CD4-positive, alpha-beta T cell (primary cell): ENCODE results near the gene XPC. TPM values are rescaled to one million over a fixed set of nuclear protein-coding genes. Genes with fewer than 3 reads are reported as not detected.

Experiments used
- ATAC-seq: fragments of 200-7000 bp; cut with Tn5 transposase; one replicate; pipeline ENCODE4 v1.10.0; 2022; ENCODE audit warnings: mild to moderate bottlenecking; ENCODE audit not compliant: poor library complexity
- CTCF ChIA-PET: fragments of 350-600 bp; sonication (Branson Sonifier 250); formaldehyde crosslinking; loops from one replicate; lab custom pipeline; 2021; ENCODE audit warnings: antibody characterized with exemption, inconsistent platforms; lab: Charles Lee
- POLR2A ChIA-PET: fragments of 350-600 bp; sonication (Branson Sonifier 250); formaldehyde crosslinking; loops from one replicate; lab custom pipeline; 2021; ENCODE audit warnings: antibody characterized with exemption, inconsistent platforms; lab: Charles Lee
- DNase-seq, 14 experiments: peaks; one replicate each; pipeline ENCODE4 v3.0.0-alpha.2; 2013 to 2020; ENCODE audit warnings: mixed read lengths in 2 of 14
- H3K27ac ChIP-seq, 2 donors: one replicate each; pipeline versions ENCODE4 v1.5.1 to v1.7.0; 2013; ENCODE audit warnings: low read length in 2 of 2, low read depth in 1 of 2, mild to moderate bottlenecking in 1 of 2
- H3K27me3 ChIP-seq, 2 experiments: 1 replicate in 1 of 2; 2 replicates in 1 of 2; pipeline versions ENCODE4 v1.6.1 to v1.7.0; 2013; ENCODE audit warnings: low read length in 2 of 2, control low read depth in 1 of 2, mild to moderate bottlenecking in 1 of 2, moderate library complexity in 1 of 2; ENCODE audit not compliant: insufficient read depth in 2 of 2, control insufficient read depth in 1 of 2
- H3K36me3 ChIP-seq: one replicate; pipeline ENCODE4 v1.6.1; 2013; ENCODE audit warnings: low read length, control low read depth; ENCODE audit not compliant: insufficient read depth
- H3K4me1 ChIP-seq: one replicate; pipeline ENCODE4 v1.6.1; 2013; ENCODE audit warnings: low read length, control low read depth; ENCODE audit not compliant: insufficient read depth
- H3K4me3 ChIP-seq: one replicate; pipeline ENCODE4 v1.5.1; 2013; ENCODE audit warnings: mild to moderate bottlenecking, low read length, moderate library complexity
- H3K9me3 ChIP-seq, 2 experiments: 1 replicate in 1 of 2; 2 replicates in 1 of 2; pipeline versions ENCODE4 v1.6.1 to v1.7.0; 2013; ENCODE audit warnings: low read length in 2 of 2, mild to moderate bottlenecking in 2 of 2, control low read depth in 1 of 2, moderate library complexity in 1 of 2; ENCODE audit not compliant: control insufficient read depth in 1 of 2, insufficient read depth in 1 of 2
- H3K27ac Mint-ChIP-seq: one replicate; pipeline ENCODE4 v1.8.0; 2020; ENCODE audit warnings: mixed read lengths
- H3K27me3 Mint-ChIP-seq: one replicate; pipeline ENCODE4 v1.8.0; 2021; ENCODE audit warnings: mixed read lengths
- H3K36me3 Mint-ChIP-seq: one replicate; pipeline ENCODE4 v1.8.0; 2021; ENCODE audit warnings: low read depth, mixed read lengths
- H3K4me1 Mint-ChIP-seq: one replicate; pipeline ENCODE4 v1.8.0; 2021; ENCODE audit warnings: low read depth, mixed read lengths
- H3K4me3 Mint-ChIP-seq: one replicate; pipeline ENCODE4 v1.8.0; 2020; ENCODE audit warnings: mild to moderate bottlenecking, mixed read lengths
- H3K9me3 Mint-ChIP-seq: one replicate; pipeline ENCODE4 v1.8.0; 2020; ENCODE audit warnings: mixed read lengths
- intact Hi-C, 2 experiments: fragments of 100-400 bp; cut with DNase I in 1 of 2; cut with micrococcal nuclease in 1 of 2; formaldehyde crosslinking; loops; one replicate each; pipeline versions ENCODE4 v1.15.1 to v1.9.0; 2023 to 2025; cut with DNase I, micrococcal nuclease
- total RNA-seq, 174 experiments: library from RNA in 2 of 174; stranded (reverse) in 2 of 174; gene quantifications; one replicate each; pipeline ENCODE4 v1.2.3 and lab custom pipeline; 2021 to 2026
- TF ChIP-seq, protein P1 (sequence below): fragments of 200-600 bp; IDR thresholded peaks from one replicate; pipeline ENCODE4 v1.8.0; 2022; ENCODE audit warnings: antibody characterized with exemption, mild to moderate bottlenecking

Gene XPC
- total RNA-seq, 2 experiments from 2014 or later = 59.2 to 65.1 TPM

DNA sequence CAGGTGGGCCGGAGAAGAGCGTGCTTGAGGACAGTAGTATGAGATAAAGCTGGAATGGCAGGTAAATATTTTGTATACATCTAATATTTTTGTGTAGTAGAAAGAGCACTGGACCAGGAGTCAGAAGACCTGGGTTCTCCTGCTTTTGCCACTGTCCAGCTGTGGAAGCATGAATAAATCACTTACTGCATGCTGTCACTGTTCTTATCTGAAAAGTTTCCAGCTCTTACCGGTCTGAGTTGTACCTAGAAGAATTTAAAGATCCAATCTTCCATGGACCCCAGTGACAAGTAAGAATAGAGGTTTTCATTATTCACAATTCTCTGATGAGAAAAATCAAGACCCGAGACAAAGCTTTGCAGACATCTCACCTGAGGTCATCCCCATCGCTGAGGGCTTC is 5.9 kb downstream of the XPC start:
- Mint-ChIP-seq H3K4me3 (no peak overlapping the region), H3K4me1 (peaks cover 78% of the 10 kb centered on the region), H3K9me3 (no peaks in the 10 kb centered on the region), H3K27ac (no peak overlapping the region), H3K27me3 (no peaks in the 10 kb centered on the region), H3K36me3 (peaks cover 71% of the 10 kb centered on the region)
- POLR2A ChIA-PET = no interaction called here
- ATAC-seq (no peak), DNase-seq (no peak)
- H3K4me3 ChIP-seq = no peak overlapping the region
- peaks cover 37% of the 10 kb centered on the region for H3K4me1 ChIP-seq
- no peaks in the 10 kb centered on the region for H3K27me3 ChIP-seq
- intact Hi-C loops = loop anchor here (10.0 kb wide), 5 partner anchors 262 to 772 kb away; partner anchors contain the start of genes NR2C2 (in 1 of the 2) and NUP210 (in 1 of the 2)
- CTCF ChIA-PET = no interaction called here
- TF ChIP-seq, protein P1, sequence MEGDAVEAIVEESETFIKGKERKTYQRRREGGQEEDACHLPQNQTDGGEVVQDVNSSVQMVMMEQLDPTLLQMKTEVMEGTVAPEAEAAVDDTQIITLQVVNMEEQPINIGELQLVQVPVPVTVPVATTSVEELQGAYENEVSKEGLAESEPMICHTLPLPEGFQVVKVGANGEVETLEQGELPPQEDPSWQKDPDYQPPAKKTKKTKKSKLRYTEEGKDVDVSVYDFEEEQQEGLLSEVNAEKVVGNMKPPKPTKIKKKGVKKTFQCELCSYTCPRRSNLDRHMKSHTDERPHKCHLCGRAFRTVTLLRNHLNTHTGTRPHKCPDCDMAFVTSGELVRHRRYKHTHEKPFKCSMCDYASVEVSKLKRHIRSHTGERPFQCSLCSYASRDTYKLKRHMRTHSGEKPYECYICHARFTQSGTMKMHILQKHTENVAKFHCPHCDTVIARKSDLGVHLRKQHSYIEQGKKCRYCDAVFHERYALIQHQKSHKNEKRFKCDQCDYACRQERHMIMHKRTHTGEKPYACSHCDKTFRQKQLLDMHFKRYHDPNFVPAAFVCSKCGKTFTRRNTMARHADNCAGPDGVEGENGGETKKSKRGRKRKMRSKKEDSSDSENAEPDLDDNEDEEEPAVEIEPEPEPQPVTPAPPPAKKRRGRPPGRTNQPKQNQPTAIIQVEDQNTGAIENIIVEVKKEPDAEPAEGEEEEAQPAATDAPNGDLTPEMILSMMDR = no peak
- H3K27ac ChIP-seq = no peak overlapping the region
- H3K36me3 ChIP-seq = peaks cover 54% of the 10 kb centered on the region
- H3K9me3 ChIP-seq = no peaks in the 10 kb centered on the region

GRCh38 chr3:14170531-14171159 is 7.8 kb downstream of the XPC start:
- Mint-ChIP-seq H3K27me3 (no peaks in the 10 kb centered on the region), H3K9me3 (no peaks in the 10 kb centered on the region), H3K4me3 (no peak overlapping the region), H3K4me1 (peaks cover 69% of the 10 kb centered on the region), H3K36me3 (peaks cover 83% of the 10 kb centered on the region), H3K27ac (no peak overlapping the region)
- ChIA-PET POLR2A (interaction anchor here (0.8 to 1.5 kb wide), 4 partner anchors 8 to 46 kb away, joined by 3 to 7 read pairs (median 3); partner anchors contain the start of genes CHCHD4, LSM3, TMEM43 and XPC), CTCF (no interaction called here)
- Histone ChIP-seq H3K9me3 (no peaks in the 10 kb centered on the region), H3K4me1 (peaks cover 20% of the 10 kb centered on the region), H3K27ac (no peak overlapping the region), H3K27me3 (no peaks in the 10 kb centered on the region), H3K4me3 (no peak overlapping the region), H3K36me3 (peaks cover 72% of the 10 kb centered on the region)
- TF ChIP-seq, protein P1 = no peak
- intact Hi-C loops = loop anchor here (10.0 kb wide), 5 partner anchors 264 to 774 kb away; partner anchors contain the start of genes NR2C2 (in 1 of the 2) and NUP210 (in 1 of the 2)
- ATAC-seq (no peak), DNase-seq (no peak)

GRCh38 chr3:14169871-14170270 is 8.5 kb downstream of the XPC start:
- peaks cover 13% of the 10 kb centered on the region for H3K4me1 ChIP-seq
- H3K27ac Mint-ChIP-seq = no peak overlapping the region
- H3K36me3 ChIP-seq = peaks cover 80% of the 10 kb centered on the region
- TF ChIP-seq, protein P1 = no peak
- no peaks in the 10 kb centered on the region for H3K27me3 Mint-ChIP-seq
- no peak overlapping the region for H3K4me3 Mint-ChIP-seq
- H3K4me1 Mint-ChIP-seq = peaks cover 62% of the 10 kb centered on the region
- H3K9me3 ChIP-seq = no peaks in the 10 kb centered on the region
- no peaks in the 10 kb centered on the region for H3K9me3 Mint-ChIP-seq
- no peak overlapping the region for H3K27ac ChIP-seq
- intact Hi-C loops = loop anchor here (10.0 kb wide), 5 partner anchors 265 to 775 kb away; partner anchors contain the start of genes NR2C2 (in 1 of the 2) and NUP210 (in 1 of the 2)
- H3K27me3 ChIP-seq = no peaks in the 10 kb centered on the region
- POLR2A ChIA-PET = interaction anchor here (1.5 kb wide), 1 partner anchor 45 kb away, joined by 7 read pairs; the partner anchor contains the start of genes CHCHD4 and TMEM43
- CTCF ChIA-PET = no interaction called here
- ATAC-seq = no peak
- H3K36me3 Mint-ChIP-seq = peaks cover 86% of the 10 kb centered on the region
- H3K4me3 ChIP-seq = no peak overlapping the region
- no peak for DNase-seq
